Stimulated activated CD4-positive, alpha-beta T cell treated with anti-CD3 and anti-CD28 coated beads, TNF-alpha, amount 100 ng/mL, for 48 hours (primary cell): ENCODE results near the gene ATXN7L1.
"Not testable (repeated sequence)": the region's sequence is repeated elsewhere in the genome, so short reads cannot be mapped to it uniquely, and the experiment has no call there.

Experiments used
- DNase-seq, 3 donors: peaks; one replicate each; pipeline ENCODE4 v3.0.0-alpha.2; 2020; ENCODE audit warnings: low read depth in 3 of 3

Gene ATXN7L1

GRCh38 chr7:105890290-105890997, 14.0 kb upstream of the ATXN7L1 start:
- DNase-seq, result no peak

GRCh38 chr7:105887569-105888189, 11.3 kb upstream of the ATXN7L1 start:
- no peak for DNase-seq

- DNase-seq, result no peak
Measured at GRCh38 chr7:105886776-105887175, 10.4 kb upstream of the ATXN7L1 start.

- DNase-seq, result no peak
Measured at GRCh38 chr7:105885387-105886111, 9.2 kb upstream of the ATXN7L1 start.

GRCh38 chr7:105883179-105883578, 6.8 kb upstream of the ATXN7L1 start:
- DNase-seq, result not testable (repeated sequence)

GRCh38 chr7:105881439-105881838, 5.0 kb upstream of the ATXN7L1 start:
- DNase-seq, result no peak

- no peak for DNase-seq
Measured at GRCh38 chr7:105880571-105881330, 4.4 kb upstream of the ATXN7L1 start.

- DNase-seq, result no peak
Measured at GRCh38 chr7:105879782-105880181, 3.4 kb upstream of the ATXN7L1 start.

GRCh38 chr7:105878746-105879605, 2.6 kb upstream of the ATXN7L1 start:
- no peak for DNase-seq

- no peak for DNase-seq
Measured at GRCh38 chr7:105877736-105878135, 1.3 kb upstream of the ATXN7L1 start.

- no peak for DNase-seq
Measured at GRCh38 chr7:105876964-105877601, 684 bp upstream of the ATXN7L1 start.

- no peak for DNase-seq
Measured at GRCh38 chr7:105875505-105875904, 894 bp downstream of the ATXN7L1 start.

- no peak for DNase-seq
Measured at GRCh38 chr7:105874055-105874454, 2.3 kb downstream of the ATXN7L1 start.

GRCh38 chr7:105872491-105872890, 3.9 kb downstream of the ATXN7L1 start:
- no peak for DNase-seq

GRCh38 chr7:105871142-105871541, 5.3 kb downstream of the ATXN7L1 start:
- no peak for DNase-seq

GRCh38 chr7:105866102-105866801, 10.1 kb downstream of the ATXN7L1 start:
- DNase-seq, result no peak

GRCh38 chr7:105863876-105864275, 12.5 kb downstream of the ATXN7L1 start:
- DNase-seq, result no peak

- DNase-seq, result no peak
Measured at GRCh38 chr7:105862770-105863169, 13.6 kb downstream of the ATXN7L1 start.

GRCh38 chr7:105862276-105862675, 14.1 kb downstream of the ATXN7L1 start:
- DNase-seq, result no peak

- DNase-seq, result no peak
Measured at GRCh38 chr7:105861224-105861623, 15.2 kb downstream of the ATXN7L1 start.
